Adipocyte (in vitro differentiated cells): ENCODE measurements around the gene WHRN.

Experiments used
- DNase-seq: peaks from one replicate; pipeline ENCODE4 v3.0.0-alpha.2; 2015; ENCODE audit warnings: low read depth
- H3K27me3 ChIP-seq: replicated peaks from 2 replicates; pipeline ENCODE4 v1.7.0; 2013; ENCODE audit warnings: mild to moderate bottlenecking, low read length, moderate library complexity; ENCODE audit not compliant: control insufficient read depth, insufficient read depth
- H3K36me3 ChIP-seq: 2 replicates; pipeline ENCODE4 v1.7.0; 2013; ENCODE audit warnings: low read length, mild to moderate bottlenecking, moderate library complexity; ENCODE audit not compliant: control insufficient read depth, insufficient read depth, severe bottlenecking
- H3K4me1 ChIP-seq: 2 replicates; pipeline ENCODE4 v1.7.0; 2013; ENCODE audit warnings: mild to moderate bottlenecking, low read length, moderate library complexity; ENCODE audit not compliant: control insufficient read depth, insufficient read depth
- H3K4me3 ChIP-seq: 2 replicates; pipeline ENCODE4 v1.7.0; 2013; ENCODE audit warnings: mild to moderate bottlenecking, low read length, moderate library complexity
- H3K9ac ChIP-seq: 2 replicates; pipeline ENCODE4 v1.7.0; 2013; ENCODE audit warnings: mild to moderate bottlenecking, low read length, moderate library complexity
- H3K9me3 ChIP-seq: 2 replicates; pipeline ENCODE4 v1.7.0; 2013; ENCODE audit warnings: mild to moderate bottlenecking, low read length, moderate library complexity; ENCODE audit not compliant: control insufficient read depth

Gene WHRN

DNA sequence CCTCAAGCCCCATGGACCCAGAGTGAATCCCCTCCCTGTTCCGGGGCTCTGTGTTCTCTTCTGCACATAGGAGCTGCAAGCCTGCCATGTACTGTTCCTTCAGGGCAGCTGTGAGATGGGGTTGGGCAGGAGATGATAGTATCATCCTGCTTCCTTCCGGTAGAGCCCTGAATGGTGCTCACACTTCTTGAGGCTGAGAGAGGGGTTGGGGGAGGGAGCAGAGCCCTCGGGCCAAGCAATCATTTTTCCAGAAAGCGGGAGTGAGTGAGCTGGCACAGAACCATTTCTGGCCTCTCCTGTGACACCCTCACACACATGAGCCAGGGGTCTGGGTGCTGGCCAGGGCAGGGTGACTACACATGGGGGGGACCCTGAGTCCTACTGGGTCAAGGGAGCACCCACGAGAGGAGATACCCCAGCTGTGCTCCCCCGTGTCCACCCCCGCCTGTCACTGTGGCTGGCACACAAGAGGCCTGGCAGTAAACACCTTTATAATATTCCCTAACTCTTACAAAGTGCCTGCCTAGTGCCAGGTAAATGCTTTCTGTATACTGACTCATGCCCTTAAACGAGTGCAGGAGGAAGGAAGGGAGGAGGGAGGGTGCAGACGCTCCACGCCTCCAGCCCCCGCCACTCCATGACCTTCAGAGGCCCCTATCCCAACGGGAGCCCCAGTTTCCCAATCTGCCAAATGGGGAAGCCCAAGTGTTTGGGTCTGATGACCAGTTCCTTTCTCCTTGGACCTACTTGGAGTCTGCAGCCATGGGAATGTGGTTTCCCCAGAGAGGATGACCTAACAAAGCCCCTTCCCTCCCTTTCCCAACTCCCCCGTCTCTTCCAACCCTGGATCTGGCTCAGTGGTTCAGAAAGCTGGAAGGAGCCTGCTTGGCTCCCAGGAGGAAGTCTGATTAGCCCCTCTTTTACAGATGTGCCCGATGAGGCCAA lies 133.0 kb downstream of the WHRN start:
- peaks cover 83% of the 10 kb centered on the region for H3K36me3 ChIP-seq
- H3K4me1 ChIP-seq, result peaks cover 41% of the 10 kb centered on the region
- no peak overlapping the region for H3K4me3 ChIP-seq
- H3K27me3 ChIP-seq, result no peaks in the 10 kb centered on the region
- H3K9me3 ChIP-seq, result no peaks in the 10 kb centered on the region
- peak overlapping the region; percentile 44 for H3K9ac ChIP-seq
- no peak for DNase-seq

DNA sequence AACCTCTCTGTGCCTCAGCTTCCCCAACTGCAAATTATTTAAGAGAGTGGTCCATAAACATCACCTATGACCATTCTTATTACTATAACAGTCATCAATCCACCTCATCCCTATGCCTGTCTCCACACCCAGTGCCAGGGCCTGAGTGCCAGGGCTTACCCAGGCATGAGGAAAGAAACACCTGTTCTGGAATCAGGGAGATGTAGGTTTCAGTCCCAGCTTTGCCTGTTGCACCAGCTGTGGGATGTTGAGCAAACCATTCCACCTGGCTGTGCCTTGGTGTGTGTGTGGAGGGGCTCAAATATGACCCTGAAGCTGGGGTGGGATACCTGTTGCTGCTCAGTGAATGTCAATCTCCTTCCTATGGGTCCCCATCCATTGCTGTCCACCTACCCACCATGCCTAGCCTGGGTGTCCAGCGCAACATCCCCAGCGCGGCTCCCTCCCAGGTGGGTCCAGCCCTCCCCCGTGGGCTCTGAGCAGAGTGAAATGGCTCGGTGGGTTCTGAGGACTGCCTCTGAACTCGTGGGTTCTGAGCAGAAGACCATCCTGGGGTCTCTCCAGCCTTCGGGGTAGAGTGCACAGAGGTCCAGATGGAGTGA lies 133.8 kb downstream of the WHRN start:
- peaks cover 80% of the 10 kb centered on the region for H3K36me3 ChIP-seq
- H3K9ac ChIP-seq, result no peak overlapping the region
- no peaks in the 10 kb centered on the region for H3K27me3 ChIP-seq
- no peaks in the 10 kb centered on the region for H3K9me3 ChIP-seq
- H3K4me1 ChIP-seq, result peaks cover 48% of the 10 kb centered on the region
- no peak overlapping the region for H3K4me3 ChIP-seq
- DNase-seq, result no peak

DNA sequence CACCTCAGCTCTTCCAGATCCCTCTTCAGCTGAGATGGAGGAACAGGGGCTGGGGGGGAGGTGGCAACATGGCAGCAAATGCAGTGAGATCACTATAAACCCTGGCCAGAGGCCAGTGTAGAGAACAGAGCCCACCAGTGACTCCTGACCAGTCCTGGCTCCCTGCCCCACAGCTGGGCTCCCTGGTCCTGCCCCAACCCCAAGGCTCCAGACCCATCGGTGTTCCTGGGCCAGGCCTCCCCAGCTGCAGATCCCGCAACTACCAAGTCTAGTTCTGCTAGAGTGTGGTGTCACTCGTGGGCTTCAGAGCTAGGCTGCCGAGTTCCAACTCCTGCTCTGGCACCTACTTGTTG lies 134.3 kb downstream of the WHRN start:
- H3K4me1 ChIP-seq, result peaks cover 53% of the 10 kb centered on the region

DNA sequence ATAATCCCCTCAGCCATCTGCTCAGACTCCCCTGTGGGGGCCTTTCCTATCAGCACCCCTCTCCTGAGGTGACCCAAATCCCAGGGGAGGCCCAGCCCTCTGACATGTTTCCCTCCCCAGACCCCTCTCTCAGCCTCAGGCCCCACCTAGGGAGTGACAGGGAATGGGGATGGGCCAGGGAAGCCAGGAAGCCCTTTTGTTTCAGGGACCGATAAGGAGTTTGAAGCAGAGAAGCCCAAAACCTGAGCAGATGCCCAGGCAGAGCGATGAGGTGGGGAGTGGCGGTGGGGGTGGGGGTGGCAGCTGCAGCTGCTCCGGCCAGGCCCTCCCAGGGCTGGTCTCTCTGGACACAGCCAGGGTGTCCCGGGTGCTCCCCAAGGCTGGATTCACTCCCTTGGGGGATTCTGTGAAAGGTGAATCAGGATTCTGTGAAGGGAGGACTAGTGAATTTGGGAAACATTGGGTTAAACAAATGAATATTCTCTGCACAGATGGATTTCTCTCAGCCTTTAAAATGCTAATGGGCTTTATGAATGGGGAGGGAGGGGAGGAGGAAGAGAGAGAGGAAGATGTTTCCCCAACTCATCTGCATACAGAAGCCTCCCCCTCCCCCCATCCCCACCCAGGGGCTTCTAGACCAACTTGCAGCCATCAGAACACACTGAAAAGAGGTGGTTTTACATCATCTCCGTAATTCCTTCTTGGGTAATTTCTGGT lies 134.9 kb downstream of the WHRN start:
- Histone ChIP-seq H3K4me3 (no peak overlapping the region), H3K36me3 (peaks cover 76% of the 10 kb centered on the region), H3K4me1 (peaks cover 57% of the 10 kb centered on the region), H3K9me3 (no peaks in the 10 kb centered on the region), H3K9ac (no peak overlapping the region), H3K27me3 (no peaks in the 10 kb centered on the region)
- no peak for DNase-seq

More for the DNA sequence above, 134.3 kb downstream of the WHRN start:
- H3K4me3 ChIP-seq, result no peak overlapping the region
- H3K9ac ChIP-seq, result no peak overlapping the region
- no peaks in the 10 kb centered on the region for H3K27me3 ChIP-seq
- peaks cover 78% of the 10 kb centered on the region for H3K36me3 ChIP-seq
- H3K9me3 ChIP-seq, result no peaks in the 10 kb centered on the region
- no peak for DNase-seq

DNA sequence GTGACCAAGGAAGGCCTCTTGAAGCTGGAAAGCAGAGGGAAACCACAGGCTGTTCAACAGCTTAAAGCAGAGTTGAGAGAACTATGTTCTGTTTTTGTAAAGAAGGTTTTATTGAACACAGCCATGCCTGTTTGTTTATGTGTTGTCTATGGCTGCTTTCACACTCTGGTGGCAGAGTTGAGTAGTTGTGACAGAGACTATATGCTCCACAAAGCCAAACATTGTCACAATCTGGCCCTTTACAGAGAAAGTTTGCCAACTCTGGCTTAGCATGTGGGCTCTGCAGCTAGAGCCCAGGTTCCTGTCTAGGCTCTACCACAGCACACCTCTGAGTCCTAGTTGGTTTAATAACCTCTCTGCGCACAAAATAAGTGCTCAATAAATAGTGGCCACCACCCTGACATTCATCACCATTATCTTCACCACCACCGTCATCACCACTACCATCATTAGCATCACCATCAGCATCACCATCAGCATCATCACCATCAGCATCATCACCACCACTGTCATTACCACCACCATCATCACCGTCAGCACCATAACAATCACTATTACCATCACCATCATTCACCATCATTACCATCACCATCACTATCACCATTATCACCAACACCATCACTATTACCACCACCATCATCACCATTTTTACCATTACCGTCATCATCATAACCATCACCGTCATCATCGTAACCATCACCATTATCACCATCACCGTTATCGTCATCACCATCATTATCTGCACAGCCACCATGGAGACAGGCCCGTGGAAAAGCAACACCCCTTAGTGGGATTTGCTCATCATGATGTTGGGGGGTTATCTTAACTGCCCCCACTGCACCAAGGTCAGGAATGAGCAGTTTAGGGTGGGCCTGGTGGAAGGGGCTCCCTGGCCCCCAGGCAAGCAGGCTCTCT lies 135.8 kb downstream of the WHRN start:
- Histone ChIP-seq H3K4me3 (no peak overlapping the region), H3K9me3 (no peaks in the 10 kb centered on the region), H3K36me3 (peaks cover 75% of the 10 kb centered on the region), H3K27me3 (no peaks in the 10 kb centered on the region), H3K9ac (no peak overlapping the region), H3K4me1 (peaks cover 66% of the 10 kb centered on the region)
- no peak for DNase-seq

DNA sequence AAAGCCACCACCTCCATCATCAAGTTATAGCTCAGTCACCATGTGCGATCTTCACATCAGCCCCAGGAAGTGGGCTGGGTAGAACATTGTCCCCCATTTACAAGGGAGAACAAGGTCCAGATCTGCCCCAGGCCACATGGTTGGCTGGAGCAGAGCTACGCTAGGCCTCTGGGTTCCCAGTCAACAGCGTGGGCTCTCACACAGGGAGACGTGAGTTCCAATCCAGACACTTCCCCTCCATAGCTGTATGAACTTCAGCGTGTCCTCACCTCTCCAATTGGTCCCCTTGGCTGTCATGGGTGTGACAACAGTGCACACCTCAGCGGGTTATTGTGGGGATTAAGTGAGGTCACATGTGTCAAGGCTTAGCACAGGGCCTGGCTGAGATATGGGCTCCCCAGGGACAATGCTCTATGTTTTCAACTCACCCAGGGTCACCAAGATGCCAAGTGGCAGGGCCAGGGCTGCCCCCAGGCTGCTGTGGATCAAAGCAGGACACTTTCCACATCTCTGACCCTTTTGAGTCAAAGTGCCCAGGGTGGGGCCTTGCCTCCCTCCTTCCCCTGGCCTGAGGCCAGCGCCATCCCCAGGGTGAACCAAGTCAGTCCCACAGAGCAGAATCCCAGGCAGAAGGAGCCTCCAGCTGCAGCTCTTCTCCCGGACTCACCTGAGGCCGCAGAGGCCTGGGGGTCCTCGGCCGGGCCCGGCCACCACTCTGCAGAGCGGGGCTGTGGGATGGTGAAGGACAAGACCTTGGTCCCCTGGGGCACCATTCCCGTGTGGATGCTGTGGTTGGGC lies 137.3 kb downstream of the WHRN start:
- Histone ChIP-seq H3K4me1 (peaks cover 67% of the 10 kb centered on the region), H3K4me3 (no peak overlapping the region), H3K9me3 (no peaks in the 10 kb centered on the region), H3K9ac (no peak overlapping the region), H3K36me3 (peaks cover 72% of the 10 kb centered on the region), H3K27me3 (no peaks in the 10 kb centered on the region)
- no peak for DNase-seq

DNA sequence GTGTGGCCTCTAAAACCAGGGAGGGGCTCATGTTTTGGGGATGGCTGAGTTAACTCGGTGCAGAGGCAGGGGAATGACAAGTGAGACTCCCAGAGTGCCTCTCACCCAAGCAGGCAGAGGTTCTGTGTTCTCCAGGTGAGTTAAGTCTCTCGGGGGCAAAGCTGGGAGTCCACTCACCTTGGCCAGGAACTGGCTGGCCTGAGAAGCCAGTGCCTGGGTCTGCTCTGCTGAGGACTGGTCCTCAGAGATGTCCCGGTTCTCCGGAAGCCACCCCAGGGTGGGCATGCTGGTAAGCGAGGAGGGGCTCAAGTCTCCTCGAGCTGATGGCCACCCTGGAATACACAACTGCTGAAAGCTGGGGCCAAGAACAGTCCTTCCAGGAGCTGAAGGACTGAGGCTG lies 137.9 kb downstream of the WHRN start:
- Histone ChIP-seq H3K4me3 (no peak overlapping the region), H3K9me3 (no peaks in the 10 kb centered on the region), H3K9ac (peak overlapping the region; percentile 56), H3K27me3 (no peaks in the 10 kb centered on the region), H3K36me3 (peaks cover 77% of the 10 kb centered on the region), H3K4me1 (peaks cover 62% of the 10 kb centered on the region)
- no peak for DNase-seq

DNA sequence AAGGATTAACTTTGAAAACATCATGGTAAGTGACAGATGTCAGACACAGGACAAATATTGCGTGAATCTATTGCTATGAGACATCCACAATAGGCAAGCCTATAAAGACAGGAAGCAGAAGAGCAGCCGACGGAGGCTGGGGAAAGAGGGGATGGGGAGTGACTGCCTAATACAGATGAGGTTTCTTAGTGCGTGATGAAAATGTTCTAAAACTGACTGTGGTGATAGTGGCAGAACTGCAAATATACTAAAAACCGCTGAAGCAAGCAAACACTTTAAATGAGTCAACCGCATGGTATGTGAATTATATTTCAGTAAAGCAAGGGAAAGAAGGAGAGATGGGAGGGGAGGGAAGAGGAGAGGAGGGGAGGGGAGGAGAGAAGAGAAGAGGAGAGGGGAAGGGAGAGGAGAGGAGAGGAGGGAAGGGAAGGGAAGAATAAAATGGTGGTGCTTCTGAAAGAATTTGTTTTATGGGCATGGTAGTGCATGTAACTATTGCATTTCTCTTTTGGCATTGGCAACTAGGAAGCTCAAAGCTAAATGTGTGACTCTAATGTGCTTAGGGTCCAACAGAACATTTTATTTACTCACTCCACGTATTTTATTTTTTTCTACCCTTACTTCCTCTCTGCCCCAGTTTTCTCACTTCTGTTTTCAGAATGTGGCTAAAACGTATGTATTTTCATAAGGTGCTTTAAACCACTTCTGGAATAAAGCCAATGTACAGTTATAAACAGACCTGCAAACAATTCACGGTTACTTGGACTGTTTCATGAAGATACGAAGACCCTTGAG lies 138.7 kb downstream of the WHRN start:
- peak; percentile 87 for DNase-seq
- no peak overlapping the region for H3K4me3 ChIP-seq
- H3K36me3 ChIP-seq, result peaks cover 82% of the 10 kb centered on the region
- peaks cover 54% of the 10 kb centered on the region for H3K4me1 ChIP-seq
- H3K9ac ChIP-seq, result peak overlapping the region; percentile 56
- H3K27me3 ChIP-seq, result no peaks in the 10 kb centered on the region
- H3K9me3 ChIP-seq, result no peaks in the 10 kb centered on the region

DNA sequence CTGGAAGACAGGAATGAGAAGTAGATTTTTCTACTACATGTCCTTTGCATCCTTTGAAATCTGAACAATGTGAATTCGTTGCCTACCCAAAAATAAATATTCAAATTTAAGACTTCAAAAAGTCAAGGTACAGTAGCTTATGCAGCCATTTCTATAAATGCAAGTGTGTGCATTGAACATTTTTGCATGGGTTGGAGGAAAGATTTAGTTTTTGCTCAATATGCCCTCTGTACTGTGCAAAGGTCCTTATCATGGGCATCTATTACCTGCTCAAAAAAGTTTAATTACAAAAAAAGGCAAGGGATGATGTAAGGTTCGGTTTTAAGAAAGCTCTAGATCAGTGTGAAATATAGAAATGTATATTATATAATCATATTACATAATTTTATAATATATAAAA lies 140.1 kb downstream of the WHRN start:
- Histone ChIP-seq H3K9me3 (no peaks in the 10 kb centered on the region), H3K36me3 (peaks cover 83% of the 10 kb centered on the region)

More for the DNA sequence above, 140.1 kb downstream of the WHRN start:
- Histone ChIP-seq H3K4me3 (no peak overlapping the region), H3K4me1 (peaks cover 47% of the 10 kb centered on the region), H3K9ac (no peak overlapping the region), H3K27me3 (no peaks in the 10 kb centered on the region)
- no peak for DNase-seq
